ENCODE data around the gene RNASEL. TPM values are rescaled to one million over a fixed set of nuclear protein-coding genes. Genes with fewer than 3 reads are reported as not detected.
"Not testable (repeated sequence)": the region's sequence is repeated elsewhere in the genome, so short reads cannot be mapped to it uniquely, and the experiment has no call there.

The RNASEL gene
- 4.2 TPM for total RNA-seq

- H3K4me3 ChIP-seq (ENCODE audit: low read length in 3 of 3) = peak within 1 kb of the TSS; percentile 80 to 92 (median 87)
- H3K9me3 ChIP-seq (ENCODE audit: control insufficient read depth in 3 of 3, low read length in 3 of 3) = no peaks in the 10 kb centered on the region
- peak within 1 kb of the TSS; percentile 83 to 92 (median 89) for H3K9ac ChIP-seq (ENCODE audit: low read depth in 1 of 3, low read length in 3 of 3)
Observed at GRCh38 chr1:182588500-182589396, at the start of gene RNASEL. Gene RNASEL (minus strand): TSS chr1:182589256. CDS start chr1:182586806, 2,450 bp downstream.

DNA sequence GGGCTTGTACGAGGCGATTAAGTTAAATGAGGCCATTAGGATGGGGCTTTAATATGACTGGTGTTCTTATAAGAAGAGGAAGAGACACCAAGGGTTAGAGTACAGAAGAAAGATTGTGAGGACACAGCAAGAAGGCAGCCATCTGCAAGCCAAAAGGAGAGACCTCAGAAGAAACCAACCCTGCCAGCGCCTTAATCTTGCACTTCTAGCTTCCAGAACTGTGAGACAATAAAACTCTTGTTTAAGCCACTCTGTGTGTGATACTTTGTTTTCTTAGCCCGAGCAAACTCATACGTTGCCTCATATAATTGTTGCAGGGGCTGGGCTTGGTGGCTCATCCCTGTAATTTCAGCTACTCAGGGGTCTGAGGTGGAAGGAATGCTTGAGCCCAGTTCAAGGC, 48.7 kb upstream of the RNASEL start:
- Histone ChIP-seq H3K36me3 (ENCODE audit: control insufficient read depth in 3 of 3, insufficient read depth in 3 of 3, low read length in 3 of 3) (no peaks in the 10 kb centered on the region), H3K27ac (ENCODE audit: low read depth, low read length) (no peak overlapping the region), H3K4me1 (ENCODE audit: control insufficient read depth in 3 of 3, insufficient read depth in 3 of 3, low read length in 3 of 3) (no peaks in the 10 kb centered on the region), H3K27me3 (ENCODE audit: control insufficient read depth in 3 of 3, insufficient read depth in 3 of 3, low read length in 3 of 3) (peaks cover 0 to 3% (median 0%) of the 10 kb centered on the region in 3 donors), H3K4me3 (ENCODE audit: low read length in 3 of 3) (no peak overlapping the region), H3K9ac (ENCODE audit: low read depth in 1 of 3, low read length in 3 of 3) (no peak overlapping the region), H3K9me3 (ENCODE audit: control insufficient read depth in 3 of 3, low read length in 3 of 3) (no peaks in the 10 kb centered on the region)

More at GRCh38 chr1:182588500-182589396, at the start of gene RNASEL:
- Histone ChIP-seq H3K27me3 (ENCODE audit: control insufficient read depth in 3 of 3, insufficient read depth in 3 of 3, low read length in 3 of 3) (no peaks in the 10 kb centered on the region), H3K36me3 (ENCODE audit: control insufficient read depth in 3 of 3, insufficient read depth in 3 of 3, low read length in 3 of 3) (peaks cover 2 to 8% (median 5%) of the 10 kb centered on the region in 3 donors), H3K27ac (ENCODE audit: low read depth, low read length) (peak within 1 kb of the TSS; percentile 89), H3K4me1 (ENCODE audit: control insufficient read depth in 3 of 3, insufficient read depth in 3 of 3, low read length in 3 of 3) (peaks cover 9 to 21% (median 11%) of the 10 kb centered on the region in 3 donors)

GRCh38 chr1:182635871-182636270, 46.8 kb upstream of the RNASEL start:
- no peak overlapping the region for H3K27ac ChIP-seq (ENCODE audit: low read depth, low read length)
- H3K4me1 ChIP-seq (ENCODE audit: control insufficient read depth in 3 of 3, insufficient read depth in 3 of 3, low read length in 3 of 3) = no peaks in the 10 kb centered on the region
- no peaks in the 10 kb centered on the region for H3K36me3 ChIP-seq (ENCODE audit: control insufficient read depth in 3 of 3, insufficient read depth in 3 of 3, low read length in 3 of 3)
- H3K27me3 ChIP-seq (ENCODE audit: control insufficient read depth in 3 of 3, insufficient read depth in 3 of 3, low read length in 3 of 3) = no peaks in the 10 kb centered on the region
- H3K9me3 ChIP-seq (ENCODE audit: control insufficient read depth in 3 of 3, low read length in 3 of 3) = no peaks in the 10 kb centered on the region
- no peak overlapping the region for H3K4me3 ChIP-seq (ENCODE audit: low read length in 3 of 3)
- H3K9ac ChIP-seq (ENCODE audit: low read depth in 1 of 3, low read length in 3 of 3) = no peak overlapping the region

- H3K9me3 ChIP-seq (ENCODE audit: control insufficient read depth in 3 of 3, low read length in 3 of 3) = no peaks in the 10 kb centered on the region
- H3K36me3 ChIP-seq (ENCODE audit: control insufficient read depth in 3 of 3, insufficient read depth in 3 of 3, low read length in 3 of 3) = no peaks in the 10 kb centered on the region
- H3K27ac ChIP-seq (ENCODE audit: low read depth, low read length) = no peak overlapping the region
- H3K27me3 ChIP-seq (ENCODE audit: control insufficient read depth in 3 of 3, insufficient read depth in 3 of 3, low read length in 3 of 3) = no peaks in the 10 kb centered on the region
- H3K4me1 ChIP-seq (ENCODE audit: control insufficient read depth in 3 of 3, insufficient read depth in 3 of 3, low read length in 3 of 3) = no peaks in the 10 kb centered on the region
- no peak overlapping the region for H3K4me3 ChIP-seq (ENCODE audit: low read length in 3 of 3)
- no peak overlapping the region for H3K9ac ChIP-seq (ENCODE audit: low read depth in 1 of 3, low read length in 3 of 3)
Observed at GRCh38 chr1:182634306-182635072, 45.4 kb upstream of the RNASEL start.

DNA sequence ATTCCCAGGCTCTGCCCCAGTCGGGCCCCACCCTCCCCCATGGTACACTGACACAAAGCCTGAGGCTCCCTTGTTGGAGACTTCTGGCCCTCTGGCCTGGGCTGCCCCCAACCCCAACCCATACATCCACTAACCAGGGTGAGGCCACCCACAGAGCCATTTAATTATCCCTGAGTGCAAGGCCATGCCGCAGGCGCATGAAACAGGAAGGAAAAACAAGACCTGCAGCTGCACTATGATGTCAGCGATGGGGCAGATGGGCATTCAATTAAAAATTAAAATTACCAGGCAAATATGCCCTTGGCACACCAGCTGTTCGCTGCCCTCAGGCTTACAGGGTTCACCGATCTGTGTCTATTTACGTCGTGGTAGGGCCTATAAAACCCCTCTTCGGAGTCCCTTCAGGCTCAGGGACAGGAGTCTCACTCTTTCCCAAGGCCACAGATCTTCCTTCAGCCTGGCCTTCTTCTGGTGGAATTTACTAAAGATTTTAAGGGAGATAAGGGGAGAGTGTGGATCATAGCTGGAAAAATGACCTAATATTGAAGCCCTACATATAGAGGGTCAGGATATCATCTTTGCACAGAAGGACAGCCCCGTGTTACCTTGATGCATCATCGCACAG, 44.7 kb upstream of the RNASEL start:
- no peaks in the 10 kb centered on the region for H3K4me1 ChIP-seq (ENCODE audit: control insufficient read depth in 3 of 3, insufficient read depth in 3 of 3, low read length in 3 of 3)
- no peaks in the 10 kb centered on the region for H3K36me3 ChIP-seq (ENCODE audit: control insufficient read depth in 3 of 3, insufficient read depth in 3 of 3, low read length in 3 of 3)
- H3K27ac ChIP-seq (ENCODE audit: low read depth, low read length) = no peak overlapping the region
- no peak overlapping the region for H3K4me3 ChIP-seq (ENCODE audit: low read length in 3 of 3)
- H3K27me3 ChIP-seq (ENCODE audit: control insufficient read depth in 3 of 3, insufficient read depth in 3 of 3, low read length in 3 of 3) = no peaks in the 10 kb centered on the region
- no peak overlapping the region for H3K9ac ChIP-seq (ENCODE audit: low read depth in 1 of 3, low read length in 3 of 3)
- no peaks in the 10 kb centered on the region for H3K9me3 ChIP-seq (ENCODE audit: control insufficient read depth in 3 of 3, low read length in 3 of 3)

DNA sequence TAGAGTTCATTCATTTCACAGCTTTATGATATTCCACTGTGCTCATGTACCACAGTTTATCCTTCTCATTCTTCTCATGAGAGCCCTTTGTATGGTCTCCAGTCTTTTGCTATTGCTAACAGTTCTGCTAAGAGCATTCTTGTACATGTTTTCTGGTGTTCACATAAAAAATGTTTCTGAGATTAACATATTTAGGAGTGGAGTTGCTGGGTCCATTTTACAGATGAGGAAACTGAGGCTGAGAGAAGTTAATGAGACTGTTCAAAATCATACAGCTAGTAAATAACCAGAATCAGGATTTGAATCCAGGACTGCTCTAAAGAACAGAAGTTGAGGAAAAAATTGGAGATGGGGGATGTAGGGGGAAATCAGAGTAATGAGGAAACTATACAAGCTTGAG, 44.0 kb upstream of the RNASEL start:
- Histone ChIP-seq H3K27me3 (ENCODE audit: control insufficient read depth in 3 of 3, insufficient read depth in 3 of 3, low read length in 3 of 3) (no peaks in the 10 kb centered on the region), H3K9ac (ENCODE audit: low read depth in 1 of 3, low read length in 3 of 3) (no peak overlapping the region), H3K36me3 (ENCODE audit: control insufficient read depth in 3 of 3, insufficient read depth in 3 of 3, low read length in 3 of 3) (no peaks in the 10 kb centered on the region), H3K27ac (ENCODE audit: low read depth, low read length) (no peak overlapping the region), H3K4me3 (ENCODE audit: low read length in 3 of 3) (no peak overlapping the region), H3K9me3 (ENCODE audit: control insufficient read depth in 3 of 3, low read length in 3 of 3) (no peaks in the 10 kb centered on the region), H3K4me1 (ENCODE audit: control insufficient read depth in 3 of 3, insufficient read depth in 3 of 3, low read length in 3 of 3) (no peaks in the 10 kb centered on the region)

- H3K4me3 ChIP-seq (ENCODE audit: low read length in 3 of 3); H3K9me3 ChIP-seq (ENCODE audit: control insufficient read depth in 3 of 3, low read length in 3 of 3); H3K36me3 ChIP-seq (ENCODE audit: control insufficient read depth in 3 of 3, insufficient read depth in 3 of 3, low read length in 3 of 3); H3K9ac ChIP-seq (ENCODE audit: low read depth in 1 of 3, low read length in 3 of 3); H3K27ac ChIP-seq (ENCODE audit: low read depth, low read length); H3K27me3 ChIP-seq (ENCODE audit: control insufficient read depth in 3 of 3, insufficient read depth in 3 of 3, low read length in 3 of 3); H3K4me1 ChIP-seq (ENCODE audit: control insufficient read depth in 3 of 3, insufficient read depth in 3 of 3, low read length in 3 of 3): not testable (repeated sequence)
Observed at GRCh38 chr1:182632441-182632857, 43.4 kb upstream of the RNASEL start.

GRCh38 chr1:182631954-182632353, 42.9 kb upstream of the RNASEL start:
- no peak overlapping the region for H3K4me3 ChIP-seq (ENCODE audit: low read length in 3 of 3)
- no peaks in the 10 kb centered on the region for H3K9me3 ChIP-seq (ENCODE audit: control insufficient read depth in 3 of 3, low read length in 3 of 3)
- no peaks in the 10 kb centered on the region for H3K4me1 ChIP-seq (ENCODE audit: control insufficient read depth in 3 of 3, insufficient read depth in 3 of 3, low read length in 3 of 3)
- H3K36me3 ChIP-seq (ENCODE audit: control insufficient read depth in 3 of 3, insufficient read depth in 3 of 3, low read length in 3 of 3) = no peaks in the 10 kb centered on the region
- no peak overlapping the region for H3K9ac ChIP-seq (ENCODE audit: low read depth in 1 of 3, low read length in 3 of 3)
- H3K27ac ChIP-seq (ENCODE audit: low read depth, low read length) = no peak overlapping the region
- H3K27me3 ChIP-seq (ENCODE audit: control insufficient read depth in 3 of 3, insufficient read depth in 3 of 3, low read length in 3 of 3) = no peaks in the 10 kb centered on the region

DNA sequence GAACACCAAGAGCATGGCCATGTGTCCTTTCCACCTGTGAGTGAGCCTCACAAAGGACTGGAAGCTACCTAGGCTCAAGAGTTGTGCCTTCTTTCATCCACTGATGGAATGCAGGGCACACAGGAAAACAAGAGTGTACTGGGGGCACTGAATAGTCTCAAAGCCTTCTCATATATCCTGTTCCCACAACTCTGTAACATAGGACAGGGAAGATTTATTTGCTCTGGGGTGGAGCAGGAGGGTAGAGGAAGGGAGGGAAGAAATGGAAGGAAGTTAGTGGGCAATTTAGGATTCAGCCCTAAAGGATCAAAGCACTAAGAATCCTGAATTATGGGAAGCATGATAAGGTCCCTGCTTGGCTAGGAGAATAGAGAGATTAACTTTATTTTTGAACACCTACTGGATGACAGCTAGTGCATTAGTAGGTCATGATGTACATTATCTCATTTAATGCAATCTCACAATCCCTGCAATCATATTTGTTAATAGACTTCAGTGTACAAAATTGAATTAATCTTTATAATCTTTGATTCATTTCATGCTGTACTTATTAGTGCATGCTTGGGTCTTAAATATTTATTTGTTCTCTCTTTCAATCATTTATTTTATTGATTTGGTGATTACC, 42.1 kb upstream of the RNASEL start:
- H3K27me3 ChIP-seq (ENCODE audit: control insufficient read depth in 3 of 3, insufficient read depth in 3 of 3, low read length in 3 of 3) = no peaks in the 10 kb centered on the region
- H3K9ac ChIP-seq (ENCODE audit: low read depth in 1 of 3, low read length in 3 of 3) = no peak overlapping the region
- no peaks in the 10 kb centered on the region for H3K36me3 ChIP-seq (ENCODE audit: control insufficient read depth in 3 of 3, insufficient read depth in 3 of 3, low read length in 3 of 3)
- H3K4me1 ChIP-seq (ENCODE audit: control insufficient read depth in 3 of 3, insufficient read depth in 3 of 3, low read length in 3 of 3) = peaks cover 0 to 2% (median 0%) of the 10 kb centered on the region in 3 donors
- no peak overlapping the region for H3K4me3 ChIP-seq (ENCODE audit: low read length in 3 of 3)
- H3K27ac ChIP-seq (ENCODE audit: low read depth, low read length) = no peak overlapping the region
- H3K9me3 ChIP-seq (ENCODE audit: control insufficient read depth in 3 of 3, low read length in 3 of 3) = no peaks in the 10 kb centered on the region
